HG03045 (cell line): ENCODE measurements around the gene KLHL18.

Source experiments
- ATAC-seq: cut with Tn5 transposase; IDR thresholded peaks from one replicate; pipeline ENCODE4 v1.9.1; 2021; ENCODE audit warnings: mild to moderate bottlenecking, moderate library complexity; ENCODE audit not compliant: unreplicated experiment

KLHL18 gene

DNA sequence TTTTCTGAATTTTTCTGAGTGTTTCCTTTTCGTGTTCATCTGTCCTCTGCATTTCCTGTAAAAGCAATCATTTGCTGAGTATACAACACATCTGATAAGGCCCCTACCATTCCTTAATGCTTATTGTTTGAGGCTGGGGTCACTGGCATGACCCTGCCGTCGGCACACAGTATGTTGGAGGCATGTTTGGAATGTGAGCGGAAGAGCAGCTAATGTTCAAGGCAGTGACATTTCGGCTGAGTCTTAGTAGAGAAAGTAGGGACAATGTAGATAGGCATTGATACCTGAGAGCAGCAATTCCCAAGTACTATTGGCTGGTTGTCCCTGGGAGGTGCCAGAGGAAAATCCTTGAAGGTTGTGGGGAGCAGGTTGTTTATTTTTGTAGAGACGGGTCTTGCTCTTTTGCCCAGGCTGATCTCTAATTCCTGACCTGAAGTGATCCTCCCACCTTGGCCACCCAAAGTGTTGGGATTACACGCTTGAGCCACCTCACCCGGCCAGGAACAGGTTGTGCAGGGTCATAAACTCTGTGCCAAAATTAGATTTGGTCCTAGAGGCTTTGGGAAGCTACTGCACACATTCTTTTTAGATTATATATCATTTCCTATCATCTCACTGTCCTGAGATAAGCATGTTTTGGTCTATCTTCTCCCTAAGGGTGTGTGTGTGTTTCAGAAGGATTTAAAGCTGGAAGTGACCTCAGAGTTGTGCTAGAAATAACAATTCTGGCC is 111.6 kb downstream of the KLHL18 start:
- ATAC-seq: no peak

- ATAC-seq: no peak
These were observed 112.1 kb downstream of the KLHL18 start for GRCh38 chr3:47394881-47395280.
